Activated T-cell treated with anti-CD3 and anti-CD28 coated beads, Interleukin-2, amount 50 U/mL, for 48 hours (primary cell): ENCODE data around the gene CLEC4G.

Experiments used
- DNase-seq, 2 experiments: peaks; one replicate each; pipeline ENCODE4 v3.0.0-alpha.2; 2020

Gene CLEC4G

DNA sequence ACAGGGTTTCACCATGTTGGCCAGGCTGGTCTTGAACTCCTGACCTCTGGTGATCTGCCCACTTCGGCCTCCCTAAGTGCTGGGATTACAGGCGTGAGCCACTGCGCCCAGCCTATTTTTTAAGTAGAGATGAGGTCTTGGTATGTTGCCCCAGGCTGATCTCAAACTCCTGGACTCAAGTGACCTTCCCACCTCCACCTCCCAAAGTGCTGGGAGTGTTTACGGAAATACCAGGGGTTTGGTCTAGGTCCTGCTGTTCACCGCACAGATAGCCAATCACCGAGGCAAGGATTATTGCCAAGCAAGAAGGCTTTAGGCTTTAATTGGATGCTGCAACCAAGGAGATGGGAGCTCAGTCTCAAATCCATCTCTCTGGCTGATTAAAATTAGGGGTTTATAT, 11.6 kb downstream of the CLEC4G start:
- DNase-seq, result no peak

DNA sequence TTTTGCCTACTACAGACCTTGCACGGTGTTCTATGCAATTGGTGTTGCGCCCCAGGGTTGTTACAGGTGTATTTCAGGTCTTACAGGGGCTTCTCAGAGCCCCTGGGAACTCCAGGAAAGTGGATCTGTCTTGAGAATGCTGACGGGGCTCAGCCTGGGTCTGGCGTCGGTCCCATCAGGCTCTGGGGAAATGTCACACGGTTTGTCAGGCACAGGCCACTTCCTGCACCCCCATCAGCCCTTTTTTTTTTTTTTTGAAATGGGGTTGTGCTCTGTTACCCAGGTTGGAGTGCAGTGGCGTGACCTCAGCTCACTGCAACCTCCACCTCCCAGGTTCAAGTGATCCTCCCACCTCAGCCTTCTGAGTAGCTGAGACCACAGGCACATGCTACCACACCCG, 13.2 kb downstream of the CLEC4G start:
- DNase-seq, result no peak

DNA sequence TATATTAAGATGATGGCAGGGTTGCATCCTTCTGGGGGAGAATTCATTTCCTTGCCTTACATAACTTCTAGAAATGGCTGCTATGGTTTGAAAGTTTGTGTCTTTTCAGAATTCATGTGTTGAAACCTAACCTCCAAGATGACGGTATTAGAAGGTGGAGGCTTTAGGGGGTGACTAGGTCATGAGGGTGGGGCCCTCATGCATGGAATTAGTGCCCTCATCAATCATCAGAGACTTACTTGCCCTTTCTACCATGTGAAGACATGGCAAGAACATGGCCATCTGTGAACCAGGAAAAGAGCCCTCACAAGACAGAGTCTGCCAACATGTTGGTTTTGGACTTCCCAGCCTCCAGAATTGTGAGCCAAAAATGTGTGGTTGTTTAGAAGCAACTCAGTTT, 15.1 kb downstream of the CLEC4G start:
- no peak for DNase-seq

DNA sequence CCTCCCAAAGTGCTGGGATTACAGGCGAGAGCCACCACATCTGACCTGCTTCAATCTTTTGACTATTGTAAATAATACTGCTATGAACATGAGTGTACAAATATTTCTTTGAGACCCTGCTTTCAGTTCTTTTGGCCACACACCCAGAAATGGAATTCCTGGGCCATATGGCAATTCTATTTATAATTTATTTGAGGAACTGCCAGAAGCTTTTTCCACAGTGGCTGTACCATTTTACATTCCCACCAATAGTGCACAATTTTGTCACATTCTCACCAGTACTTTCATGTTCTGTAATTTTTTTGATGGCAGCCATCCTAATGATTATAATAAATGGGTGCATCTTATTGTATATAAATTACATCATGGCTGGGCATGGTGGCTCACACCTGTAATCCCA, 16.2 kb downstream of the CLEC4G start:
- DNase-seq, result no peak

DNA sequence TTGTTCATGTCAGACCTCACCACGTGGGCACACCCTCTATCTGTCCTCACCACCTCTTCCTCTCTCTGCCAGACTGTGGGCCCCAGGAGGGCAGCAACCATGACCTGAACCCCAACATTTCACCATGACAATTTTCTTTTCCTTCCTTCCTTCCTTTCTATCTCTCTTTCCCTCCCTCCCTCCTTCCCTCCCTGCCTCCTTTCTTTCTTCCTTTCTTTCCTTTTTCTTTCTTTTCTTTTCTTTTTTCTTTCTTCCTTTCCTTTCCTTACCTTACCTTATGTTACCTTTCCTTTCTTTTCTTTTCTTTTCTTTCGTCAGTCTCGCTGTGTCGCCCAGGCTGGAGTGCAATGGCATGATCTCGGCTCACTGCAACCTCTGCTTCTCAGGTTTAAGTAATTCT, 21.3 kb downstream of the CLEC4G start:
- no peak for DNase-seq

DNA sequence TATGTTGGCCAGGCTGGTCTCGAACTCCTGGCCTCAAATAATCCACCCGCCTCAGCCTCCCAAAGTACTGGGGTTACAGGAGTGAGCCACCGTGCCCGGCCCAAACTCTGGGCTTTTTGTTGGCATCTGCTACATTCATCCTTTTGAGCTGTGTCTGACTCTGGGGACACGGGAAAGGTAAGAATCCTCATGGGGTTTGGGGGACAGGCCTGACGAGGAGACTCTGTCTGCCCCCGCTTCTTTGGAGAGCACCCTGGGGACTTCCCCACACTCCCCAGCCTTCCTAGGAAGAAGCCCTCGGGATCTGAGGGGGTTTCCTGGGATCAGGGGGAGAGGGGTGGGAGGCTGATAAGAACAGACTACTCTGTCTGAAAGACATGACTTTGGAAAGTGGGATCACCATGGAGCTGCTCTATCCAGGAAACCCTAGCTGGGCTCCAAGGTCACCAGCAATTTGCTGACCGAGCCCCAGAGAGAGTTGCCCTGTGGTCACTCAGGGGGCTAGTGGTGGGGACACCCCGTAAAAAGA, 21.9 kb downstream of the CLEC4G start:
- DNase-seq, result no peak

DNA sequence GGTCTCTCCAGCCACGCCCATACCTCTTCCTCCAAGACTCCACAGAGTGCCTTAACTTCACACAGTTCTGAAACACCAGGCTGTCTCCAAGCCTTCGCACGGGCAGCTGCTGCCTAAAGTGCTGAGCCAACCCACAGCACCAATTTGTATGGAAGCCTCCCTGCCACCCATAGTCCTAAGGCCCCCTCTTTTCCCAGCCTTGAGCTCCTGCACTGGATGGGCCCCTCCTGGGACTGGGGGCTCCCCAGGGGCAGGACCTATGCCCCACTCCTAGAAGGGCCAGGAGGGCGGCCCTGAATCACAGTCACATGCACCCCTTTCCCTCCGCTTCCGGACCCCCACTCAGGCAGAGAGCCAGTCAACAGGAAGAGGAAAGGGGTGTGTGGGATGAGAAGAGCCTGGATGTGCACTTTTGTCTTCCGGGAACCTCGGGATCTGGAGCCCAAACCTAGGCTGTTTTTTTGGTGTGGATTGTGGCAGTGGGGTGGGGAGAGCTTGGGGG, 24.9 kb downstream of the CLEC4G start:
- DNase-seq, result no peak

DNA sequence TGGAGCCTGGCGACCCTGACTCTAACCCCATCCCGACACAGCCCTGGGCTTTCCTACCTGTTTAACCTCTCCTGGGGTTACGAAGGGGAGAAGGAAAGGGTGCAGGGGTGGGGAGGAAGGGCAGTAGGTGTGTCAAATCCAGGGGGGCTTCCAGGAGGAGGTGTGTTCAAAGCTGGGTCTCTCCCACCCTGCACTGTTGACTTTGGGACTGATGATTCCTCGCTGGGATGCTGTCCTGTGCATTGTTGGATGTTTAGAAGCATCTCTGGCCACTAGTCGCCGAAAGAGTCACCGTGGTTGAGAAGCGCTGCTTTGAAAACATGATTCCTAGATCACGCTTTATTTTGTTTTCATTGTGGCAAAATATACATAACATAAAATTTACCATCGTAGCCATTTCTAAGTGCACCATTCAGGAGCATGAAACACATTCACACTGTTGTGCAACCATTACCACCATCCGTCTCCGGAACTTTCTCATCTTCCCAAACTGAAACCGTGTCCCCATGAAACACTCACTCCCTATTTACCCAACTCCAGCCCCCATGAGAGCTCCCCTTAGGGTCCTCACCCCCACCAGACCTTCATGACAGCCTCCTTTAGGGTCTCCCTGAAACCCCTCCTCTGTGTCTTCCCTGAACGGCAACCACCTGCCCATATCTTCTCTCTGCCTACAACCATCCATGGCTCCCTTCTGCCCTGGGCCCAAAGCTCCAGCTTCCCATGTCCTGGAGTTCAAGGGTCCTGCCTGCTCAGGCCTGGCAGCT, 25.5 kb downstream of the CLEC4G start:
- DNase-seq, result no peak

DNA sequence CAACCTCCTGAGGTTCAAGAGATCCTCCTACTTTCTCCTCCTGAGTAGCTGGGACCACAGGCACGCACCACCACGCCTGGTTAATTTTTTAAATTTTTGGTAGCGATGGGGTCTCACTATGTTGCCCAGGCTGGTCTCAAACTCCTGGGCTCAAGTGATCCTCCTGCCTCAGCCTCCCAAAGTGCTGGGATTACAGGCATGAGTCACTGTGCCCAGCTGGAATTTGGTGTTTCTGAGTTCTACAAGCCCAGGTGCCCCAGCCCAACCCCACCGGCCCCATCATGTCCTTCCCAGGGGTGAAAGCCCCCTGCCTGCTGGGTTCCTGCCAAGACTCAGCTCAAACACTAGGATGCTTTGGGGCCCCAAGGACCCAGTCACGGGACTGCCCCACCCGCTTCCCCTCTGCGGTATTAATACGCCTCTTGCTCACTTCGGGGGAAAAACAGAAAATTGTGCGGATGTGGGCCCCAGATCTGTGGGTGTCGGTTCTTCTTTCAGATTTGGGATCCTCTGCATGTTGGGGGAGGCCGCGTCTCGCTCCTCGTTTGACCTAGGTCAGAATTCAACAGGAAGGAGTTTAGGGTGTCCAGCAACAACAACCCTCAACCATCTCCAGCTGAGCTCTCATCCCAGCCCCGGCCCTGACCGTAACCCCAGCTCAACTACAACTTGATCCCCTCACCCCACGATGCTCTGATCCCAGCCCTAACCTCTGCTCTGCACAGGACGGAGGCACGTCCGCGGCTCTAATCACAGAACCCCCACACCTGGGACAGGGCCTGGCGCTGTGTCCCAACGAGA, 26.3 kb downstream of the CLEC4G start:
- DNase-seq, result peak; percentile 78 to 80

DNA sequence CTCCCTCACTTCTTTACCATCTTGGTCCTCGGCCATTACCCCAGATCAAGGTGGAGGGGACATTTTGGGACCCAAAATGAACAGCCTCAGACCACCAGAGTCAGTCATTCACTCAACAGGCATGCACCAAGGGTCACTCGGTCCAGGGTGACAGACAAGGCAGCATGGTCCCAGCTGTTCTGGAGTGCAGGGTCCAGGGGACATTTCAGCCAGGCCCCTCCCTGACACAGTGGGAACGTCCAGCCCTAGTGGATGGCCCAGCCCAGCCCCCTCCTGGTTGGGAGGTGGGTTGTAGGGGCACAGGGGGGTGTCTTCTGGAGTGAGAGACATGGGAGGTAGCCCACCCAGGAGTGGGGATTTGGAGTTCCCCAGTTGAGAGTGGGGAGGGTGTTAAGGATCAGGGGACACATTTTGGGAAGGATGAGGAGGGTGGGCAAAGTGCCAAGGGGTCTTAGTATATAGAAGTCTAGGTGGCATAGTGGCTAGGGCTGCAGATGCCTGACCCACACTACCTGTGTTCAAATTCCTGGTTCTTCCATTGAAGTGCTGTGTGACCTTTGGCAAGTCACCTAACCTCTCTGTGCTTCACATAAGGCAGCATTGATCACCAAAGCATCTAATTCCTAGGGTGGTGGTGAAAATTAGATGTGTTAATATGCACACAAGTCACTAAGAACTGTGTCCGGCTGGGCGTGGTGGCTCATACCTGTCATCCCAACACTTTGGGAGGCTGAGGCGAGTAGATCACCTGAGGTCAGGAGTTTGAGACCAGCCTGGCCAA, 27.4 kb downstream of the CLEC4G start:
- DNase-seq, result no peak

DNA sequence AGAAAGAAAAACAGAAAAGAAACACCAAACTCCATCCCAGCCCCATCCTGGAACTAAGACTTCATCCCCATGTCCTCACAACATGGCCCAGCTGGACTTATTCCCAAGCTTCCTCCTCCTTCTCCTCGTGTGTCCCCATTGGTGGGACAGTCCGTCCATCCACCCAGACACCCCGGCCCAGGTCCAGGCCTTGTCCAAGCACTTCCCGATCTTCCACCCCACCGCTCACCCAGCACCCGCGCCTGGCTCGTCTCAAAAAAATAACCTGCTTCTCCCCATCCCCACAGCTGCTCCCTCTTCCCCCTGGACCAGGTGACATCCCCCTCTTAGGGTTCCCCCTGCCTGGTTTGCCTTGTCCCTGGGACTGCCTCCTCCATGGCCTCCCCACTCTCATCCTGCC, 28.6 kb downstream of the CLEC4G start:
- DNase-seq, result no peak

DNA sequence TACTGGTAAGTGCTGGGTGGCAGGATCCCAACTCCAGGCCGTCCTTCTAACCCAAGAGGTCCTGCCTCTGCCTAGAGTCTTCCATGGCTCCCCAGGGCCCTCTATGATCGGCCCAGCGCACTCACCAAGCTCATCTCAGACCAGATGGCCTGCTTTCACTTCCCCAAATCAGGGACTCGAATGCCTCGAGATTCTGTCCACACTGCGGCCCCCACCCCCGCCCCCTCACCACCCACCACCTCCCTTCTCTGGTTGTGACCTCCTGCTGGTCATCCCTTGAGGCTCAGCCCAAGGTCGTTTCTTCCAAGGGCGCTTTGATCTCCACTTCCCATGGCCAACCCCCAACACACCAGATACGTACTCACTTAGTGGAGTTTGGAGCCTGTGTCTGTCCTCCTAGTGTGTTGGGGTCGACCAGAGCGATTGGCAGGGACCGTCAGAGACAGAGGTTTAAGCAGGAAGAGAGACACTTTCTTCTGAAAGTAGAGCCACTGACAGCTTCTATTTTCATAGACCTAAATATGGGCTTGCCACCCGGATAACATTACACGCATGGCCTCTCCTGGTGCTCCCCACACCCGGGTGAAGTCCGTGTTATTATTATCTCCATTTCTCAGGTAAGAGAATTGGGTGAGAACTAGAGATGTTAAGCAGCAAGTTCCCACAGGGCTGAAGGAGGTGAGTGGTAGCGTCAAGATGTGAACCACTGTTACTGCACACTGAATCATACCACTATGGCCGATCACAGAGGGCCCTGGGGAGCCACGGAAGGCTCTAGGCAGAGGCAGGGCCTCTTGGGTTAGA, 30.1 kb downstream of the CLEC4G start, which contains the start of gene FCER2:
FCER2 (minus strand) TSS at position 478 of the 804 bp plus-strand sequence. CDS start 2,371 bp downstream, outside the sequence.
- DNase-seq, result no peak

DNA sequence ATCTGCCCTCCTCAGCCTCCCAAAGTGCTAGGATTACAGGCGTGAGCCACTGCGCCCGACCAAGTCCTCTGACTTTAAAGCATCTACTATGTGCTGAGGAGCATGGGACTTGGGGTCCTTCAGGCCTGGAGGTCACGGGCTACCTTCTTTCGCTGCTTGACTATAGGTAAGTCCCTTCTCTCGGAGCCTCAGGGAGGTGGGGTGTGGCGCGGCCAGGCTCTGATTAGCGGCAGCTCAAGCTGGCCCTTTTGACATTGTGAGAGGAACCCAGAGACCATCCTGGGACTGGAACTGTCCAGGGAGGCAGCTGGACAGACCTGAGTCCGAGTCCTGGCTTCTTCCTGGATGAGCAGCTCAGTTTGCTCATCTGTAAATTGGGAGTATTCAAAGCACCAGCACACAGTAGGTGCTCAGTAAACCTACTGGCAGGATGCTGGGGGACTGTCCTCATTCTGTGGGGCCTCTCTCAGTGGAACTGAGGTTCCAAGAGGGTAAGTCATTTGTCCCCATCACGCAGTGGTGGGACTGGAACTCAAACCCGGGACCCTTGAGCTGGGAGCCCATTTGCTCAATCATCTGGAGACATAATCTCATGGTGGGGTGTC, 30.8 kb downstream of the CLEC4G start:
- no peak for DNase-seq

DNA sequence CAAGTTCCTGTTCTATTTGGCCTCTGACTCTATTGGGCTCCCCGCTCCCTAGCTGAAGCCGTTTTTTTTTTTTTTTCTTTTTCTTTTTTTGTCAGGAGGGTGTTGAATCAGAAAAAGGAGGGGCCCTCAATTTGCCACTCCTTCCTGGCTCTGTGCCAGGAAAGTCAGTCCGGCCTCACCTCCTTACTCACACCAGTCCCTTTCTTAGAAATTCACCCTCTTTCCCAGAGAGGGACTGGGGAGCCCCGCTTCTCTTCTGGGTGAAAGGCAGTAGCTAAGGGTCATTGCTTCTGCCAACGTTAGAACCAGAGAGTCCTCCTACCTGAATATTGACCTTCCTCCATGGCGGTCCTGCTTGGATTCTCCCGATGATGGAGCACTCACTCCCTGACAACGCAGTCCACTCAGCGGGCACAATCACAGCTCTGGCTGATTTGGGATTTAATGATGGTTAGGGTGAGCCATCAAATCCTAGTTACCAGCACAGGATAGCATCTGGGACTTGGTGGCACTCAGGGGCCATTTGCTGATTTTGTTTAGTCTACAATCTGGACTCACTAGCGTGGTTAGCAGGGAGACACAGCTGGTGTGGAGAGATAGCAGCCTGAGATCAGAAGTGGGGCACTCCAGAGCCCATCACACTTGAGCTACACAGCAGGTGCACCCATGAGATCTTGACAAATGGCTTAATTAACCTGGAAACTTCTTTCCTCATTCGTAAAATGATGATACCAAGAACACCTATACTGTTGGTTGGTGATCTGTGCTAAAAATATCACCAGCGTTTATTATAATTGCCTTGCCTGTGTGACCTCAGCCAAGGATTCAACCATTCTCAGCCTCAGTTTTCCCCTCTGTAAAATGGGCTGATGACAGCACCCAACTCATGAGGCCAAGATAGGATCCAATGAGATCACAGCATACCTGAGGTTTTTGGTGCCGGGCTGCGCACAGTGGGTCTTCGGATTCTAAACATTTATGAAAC, 32.2 kb downstream of the CLEC4G start:
- DNase-seq, result peak; percentile 77 to 80

DNA sequence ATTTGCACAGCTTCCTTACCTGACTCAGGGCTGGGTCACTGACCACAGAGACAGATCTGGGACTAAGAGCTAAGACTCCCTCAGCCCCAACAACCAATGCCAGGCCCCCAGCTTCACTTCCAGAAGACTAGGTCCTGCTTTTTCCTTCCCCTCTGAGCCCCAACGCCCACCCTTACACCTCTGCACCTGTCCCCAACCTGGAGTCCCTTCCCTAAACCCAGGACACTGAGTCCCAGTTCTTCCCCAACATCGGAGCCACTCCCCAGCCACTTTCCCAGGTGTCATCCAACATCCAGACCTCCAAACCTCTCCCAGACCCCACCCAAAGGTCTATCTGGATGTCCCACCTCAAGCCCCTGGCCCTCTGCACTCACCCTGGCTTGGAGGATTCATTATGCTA, 32.9 kb downstream of the CLEC4G start:
- DNase-seq, result peak in 1 of 2 experiments; percentile 35

DNA sequence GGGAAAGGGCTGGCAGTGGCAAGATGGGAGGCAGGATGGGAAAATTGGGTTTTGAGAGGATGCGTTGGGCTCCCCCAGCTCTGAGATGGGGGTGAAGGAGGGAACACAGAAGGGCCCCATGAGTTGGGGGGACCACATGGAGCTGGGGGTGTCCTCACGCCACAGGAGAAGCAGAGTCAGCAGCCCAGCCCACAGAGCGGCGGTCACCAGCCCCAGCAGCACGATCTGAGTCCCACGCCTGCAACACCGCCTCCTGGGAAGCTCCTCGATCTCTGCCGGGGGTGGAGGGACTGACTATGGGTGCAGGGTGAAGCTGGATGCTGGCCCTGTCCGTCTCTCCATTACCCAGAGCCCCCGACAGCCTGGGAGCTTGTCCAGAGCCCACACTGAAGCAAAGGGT, 33.3 kb downstream of the CLEC4G start:
- DNase-seq, result no peak

DNA sequence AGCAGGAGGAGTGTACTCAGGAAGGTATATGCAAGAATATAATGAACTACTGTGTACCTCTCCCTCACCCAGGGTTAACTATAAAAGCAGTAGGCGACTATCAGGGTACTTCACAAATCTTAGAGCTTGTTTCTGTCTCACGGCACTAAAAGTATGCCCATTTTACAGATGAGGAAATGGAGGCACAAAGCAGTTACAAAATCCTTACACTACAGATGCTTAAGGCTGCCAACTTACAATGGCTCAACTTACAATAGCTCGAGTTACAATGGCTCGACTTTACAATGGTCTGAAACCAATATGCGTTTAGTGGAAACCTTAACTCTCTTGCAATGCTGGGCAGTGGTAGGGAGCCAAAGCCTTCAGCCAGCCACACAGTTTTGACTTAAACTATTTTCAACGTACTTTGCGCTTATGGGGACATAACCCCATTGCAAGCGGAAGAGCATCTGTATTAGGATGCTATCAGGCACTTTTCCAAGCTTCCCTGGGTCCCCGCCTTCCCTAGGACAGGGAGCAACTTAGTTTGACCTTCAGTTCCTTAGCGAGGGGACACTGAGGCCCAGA, 34.1 kb downstream of the CLEC4G start:
- no peak for DNase-seq

DNA sequence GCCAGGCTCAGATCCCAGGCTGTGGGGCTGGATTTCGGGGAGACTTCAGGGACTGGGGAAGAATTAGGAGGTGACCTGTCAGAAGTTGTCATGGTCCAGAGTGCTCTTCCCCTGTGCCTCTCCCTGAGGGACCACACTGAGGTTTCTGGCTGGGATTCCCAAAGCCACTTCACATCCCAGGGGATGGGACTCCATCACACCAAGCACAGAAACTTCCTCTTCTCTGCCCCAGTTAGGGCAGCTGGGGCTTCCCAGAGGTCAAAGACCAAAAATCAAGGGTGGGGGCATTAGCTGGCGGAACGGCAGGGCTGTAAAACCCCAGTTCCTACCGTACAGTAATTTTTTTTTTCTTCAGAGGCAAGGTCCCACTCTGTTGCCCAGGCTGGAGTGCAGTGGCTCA, 37.4 kb downstream of the CLEC4G start:
- DNase-seq, result no peak

DNA sequence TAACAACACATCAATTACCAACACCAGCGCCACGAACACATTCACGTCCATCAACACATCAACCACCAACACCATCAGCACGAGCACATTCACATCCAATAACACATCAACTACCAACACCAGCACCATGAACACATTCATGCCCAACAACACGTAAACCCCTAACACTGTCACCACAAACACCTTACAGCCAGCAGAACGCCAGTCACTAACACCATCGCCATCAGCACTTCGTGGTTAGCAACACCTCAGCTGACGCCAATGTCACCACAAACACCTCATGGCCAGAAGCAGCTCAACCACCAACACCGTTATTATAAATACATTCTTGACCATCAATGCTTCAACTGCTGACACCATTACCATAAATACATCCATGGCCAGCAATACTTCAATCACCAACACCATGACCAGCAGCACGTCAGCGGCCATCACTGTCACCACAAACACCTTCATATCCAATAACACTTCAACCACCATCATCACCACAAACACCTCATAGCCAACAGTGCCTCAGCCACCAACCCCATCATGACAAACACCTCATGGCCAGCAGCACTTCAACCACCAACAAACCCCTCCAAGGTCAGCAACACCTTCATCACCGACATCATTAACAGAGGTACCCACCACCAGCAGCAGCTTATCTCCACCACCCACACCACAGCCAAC, 39.4 kb downstream of the CLEC4G start:
- no peak for DNase-seq
